HCT116 (cell line): Measurements from ENCODE around the gene LRIG1. TPM values are rescaled to one million over a fixed set of nuclear protein-coding genes. Genes with fewer than 3 reads are reported as not detected.

Experiments
- ATAC-seq: fragments of 200-7000 bp; cut with Tn5 transposase; 2 replicates; pipeline ENCODE4 v1.9.1; 2020; ENCODE audit warnings: mild to moderate bottlenecking, moderate library complexity
- BruUV-seq: library from RNA; stranded (reverse); fragments of 400-500 nt; replicated peaks from 2 replicates; lab custom pipeline; 2021; lab: Mats Ljungman, UMichigan
- CTCF ChIA-PET: fragments of 300-600 bp; sonication (Branson Sonifier 250); formaldehyde crosslinking; loops from one replicate; lab custom pipeline; 2021; ENCODE audit warnings: antibody characterized with exemption; lab: Charles Lee
- POLR2A ChIA-PET: fragments of 300-600, 350-600 bp; sonication (Branson Sonifier 250); formaldehyde crosslinking; loops from one replicate; lab custom pipeline; 2021; ENCODE audit warnings: antibody characterized with exemption; lab: Charles Lee
- RAD21 ChIA-PET, 2 experiments: fragments of 300-600 bp; sonication (Branson Sonifier 250); formaldehyde crosslinking; loops; one replicate each; lab custom pipeline; 2023; ENCODE audit warnings: low total read pairs in 2 of 2; ENCODE audit not compliant: uncharacterized antibody in 2 of 2, unreplicated experiment in 2 of 2, low non-redundant PET in 1 of 2; lab: Charles Lee
- DNase-seq: peaks from one replicate; pipeline ENCODE4 v3.0.0-alpha.2; 2010; ENCODE audit warnings: low read depth, low spot score
- H2AFZ ChIP-seq: fragments of 200-600 bp; shearing (Covaris generic), sonication (generic); 2 replicates; pipeline ENCODE4 v1.6.1; 2017; ENCODE audit warnings: low read depth, mixed run types, mixed read lengths, antibody characterized with exemption, low read length; ENCODE audit not compliant: poor library complexity, severe bottlenecking
- H3K27ac ChIP-seq: 2 replicates; pipeline ENCODE4 v1.5.1; 2012; ENCODE audit warnings: low read depth, low read length
- H3K27me3 ChIP-seq: fragments of 200-600 bp; sonication (generic); 2 replicates; pipeline ENCODE4 v1.6.1; 2016; ENCODE audit warnings: mixed run types, low read length, mixed read lengths; ENCODE audit not compliant: insufficient read depth
- H3K36me3 ChIP-seq, 2 experiments: fragments of 200-500 bp in 1 of 2; fragments of 200-600 bp in 1 of 2; sonication (Bioruptor generic) in 1 of 2; sonication (generic) in 1 of 2; 2 replicates each; pipeline versions ENCODE4 v1.5.1 to v1.6.1; 2014 to 2016; ENCODE audit warnings: low read length in 2 of 2, inconsistent platforms in 1 of 2, mixed read lengths in 1 of 2, mixed run types in 1 of 2; ENCODE audit not compliant: insufficient read depth in 2 of 2, control insufficient read depth in 1 of 2
- H3K4me1 ChIP-seq, 2 experiments: fragments of 200-600 bp in 1 of 2; sonication (generic) in 1 of 2; 2 replicates each; pipeline versions ENCODE4 v1.5.1 to v1.6.1; 2012 to 2017; ENCODE audit warnings: low read length in 2 of 2, inconsistent platforms in 1 of 2, mild to moderate bottlenecking in 1 of 2, mixed read lengths in 1 of 2, mixed run types in 1 of 2, moderate library complexity in 1 of 2; ENCODE audit not compliant: insufficient read depth in 2 of 2, control insufficient read depth in 1 of 2
- H3K4me2 ChIP-seq: fragments of 200-600 bp; sonication (generic); 2 replicates; pipeline ENCODE4 v1.6.1; 2017; ENCODE audit warnings: mixed run types, low read length, mixed read lengths
- H3K4me3 ChIP-seq, 2 experiments: fragments of 200-600 bp in 1 of 2; sonication (generic) in 1 of 2; replicated peaks in 1 of 2; 2 replicates each; pipeline ENCODE4 v1.5.1; 2011 to 2016; ENCODE audit warnings: low read length in 2 of 2, control low read depth in 1 of 2, low read depth in 1 of 2, mild to moderate bottlenecking in 1 of 2, mixed read lengths in 1 of 2, mixed run types in 1 of 2
- H3K79me2 ChIP-seq: fragments of 200-600 bp; sonication (generic); 2 replicates; pipeline ENCODE4 v1.6.1; 2017; ENCODE audit warnings: mild to moderate bottlenecking, mixed run types, low read length, moderate library complexity, mixed read lengths; ENCODE audit not compliant: insufficient read depth
- H3K9ac ChIP-seq: fragments of 200-600 bp; sonication (generic); 2 replicates; pipeline ENCODE4 v1.6.1; 2016; ENCODE audit warnings: low read length, mixed read lengths
- H3K9me2 ChIP-seq: fragments of 200-600 bp; sonication (generic), shearing (Covaris generic); 2 replicates; pipeline ENCODE4 v1.6.1; 2017; ENCODE audit warnings: mixed run types, mild to moderate bottlenecking, moderate library complexity; ENCODE audit not compliant: insufficient read depth
- H3K9me3 ChIP-seq, 2 experiments: fragments of 200-500 bp in 1 of 2; fragments of 200-600 bp in 1 of 2; sonication (Bioruptor generic) in 1 of 2; sonication (generic) in 1 of 2; 2 replicates each; pipeline ENCODE4 v1.6.1; 2014 to 2017; ENCODE audit warnings: low read length in 2 of 2, mixed read lengths in 2 of 2, inconsistent platforms in 1 of 2, low read depth in 1 of 2, mild to moderate bottlenecking in 1 of 2, mixed run types in 1 of 2, moderate library complexity in 1 of 2; ENCODE audit not compliant: control insufficient read depth in 1 of 2, insufficient read depth in 1 of 2
- H4K20me1 ChIP-seq: fragments of 200-600 bp; sonication (generic), shearing (Covaris generic); 2 replicates; pipeline ENCODE4 v1.6.1; 2017; ENCODE audit warnings: mixed run types, mild to moderate bottlenecking, moderate library complexity; ENCODE audit not compliant: insufficient read depth
- CBX3 ChIP-seq: IDR thresholded peaks from 2 replicates; pipeline ENCODE4 v1.6.1; 2012; ENCODE audit warnings: low read depth
- CEBPB ChIP-seq: IDR thresholded peaks from 2 replicates; pipeline ENCODE4 v1.6.1; 2012; ENCODE audit warnings: low read depth
- EGR1 ChIP-seq: IDR thresholded peaks from 2 replicates; pipeline ENCODE4 v1.6.1; 2012; ENCODE audit warnings: low read depth
- ELF1 ChIP-seq: IDR thresholded peaks from 2 replicates; pipeline ENCODE4 v1.6.1; 2012; ENCODE audit warnings: low read depth, borderline replicate concordance
- EZH2phosphoT487 ChIP-seq: fragments of 200-600 bp; IDR thresholded peaks from 2 replicates; pipeline ENCODE4 v1.6.1; 2018; ENCODE audit warnings: antibody characterized with exemption, borderline replicate concordance
- POLR2A ChIP-seq: IDR thresholded peaks from 2 replicates; pipeline ENCODE4 v1.7.0; 2011; ENCODE audit warnings: borderline replicate concordance; ENCODE audit not compliant: insufficient read depth, insufficient read length; ENCODE audit errors: extremely low read depth
- SIN3A ChIP-seq: IDR thresholded peaks from 2 replicates; pipeline ENCODE4 v1.6.1; 2012; ENCODE audit warnings: low read depth
- SRF ChIP-seq: IDR thresholded peaks from 2 replicates; pipeline ENCODE4 v1.6.1; 2012; ENCODE audit warnings: low read depth
- TCF7L2 ChIP-seq: IDR thresholded peaks from 2 replicates; pipeline ENCODE4 v1.7.0; 2011; ENCODE audit warnings: borderline replicate concordance, inconsistent platforms; ENCODE audit not compliant: insufficient read depth, insufficient read length; ENCODE audit errors: extremely low read depth
- ZNF274 ChIP-seq: fragments of 200-500 bp; sonication (Bioruptor generic); IDR thresholded peaks from 2 replicates; pipeline ENCODE4 v1.6.1; 2014; ENCODE audit warnings: mild to moderate bottlenecking, low read depth, low read length, inconsistent platforms
- intact Hi-C: fragments of 100-400 bp; cut with micrococcal nuclease; formaldehyde crosslinking; loops from 2 replicates; pipeline ENCODE4 v1.10.0; 2022
- total RNA-seq: library from RNA; stranded (reverse); gene quantifications from one replicate; pipeline ENCODE4 v1.2.1, GENCODE V29; 2021; ENCODE audit not compliant: unreplicated experiment
- TF ChIP-seq, protein P1 (sequence below): IDR thresholded peaks from 2 replicates; pipeline ENCODE4 v1.6.1; 2012; ENCODE audit warnings: low read depth
- TF ChIP-seq, protein P2 (sequence below): IDR thresholded peaks from 2 replicates; pipeline ENCODE4 v1.6.1; 2012
- TF ChIP-seq, protein P3 (sequence below), 3 experiments: fragments of 200-600 bp in 1 of 3; sonication (generic) in 1 of 3; IDR thresholded peaks in 2 of 3; conservative IDR thresholded peaks in 1 of 3; 2 replicates each; pipeline ENCODE4 v1.5.1; 2012 to 2017; ENCODE audit warnings: low read depth in 2 of 3, low read length in 2 of 3, antibody characterized with exemption in 1 of 3, borderline replicate concordance in 1 of 3, control low read depth in 1 of 3, mild to moderate bottlenecking in 1 of 3, mixed read lengths in 1 of 3, mixed run types in 1 of 3, moderate library complexity in 1 of 3; ENCODE audit not compliant: insufficient read depth in 1 of 3

LRIG1 gene
- total RNA-seq, 1 experiment from 2014 or later = 3.1 TPM

DNA sequence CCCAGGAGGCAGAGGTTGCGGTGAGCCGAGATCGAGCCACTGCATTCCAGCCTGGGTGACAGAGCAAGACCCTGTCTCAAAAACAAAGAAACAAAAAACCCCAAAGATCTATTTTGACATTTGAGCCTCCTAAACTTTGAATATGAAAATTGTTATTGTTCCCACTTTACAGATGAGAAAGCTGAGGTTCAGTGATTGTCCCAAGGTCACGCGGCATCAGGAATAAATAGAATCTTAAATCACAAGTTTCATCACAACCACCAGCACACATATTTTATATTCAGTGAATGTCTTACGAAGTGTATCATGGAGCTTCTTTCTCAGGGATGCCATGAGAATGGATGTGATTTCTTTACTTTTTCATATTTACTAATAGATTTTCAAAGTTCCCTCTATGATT, 5.3 kb upstream of the LRIG1 start:
- ATAC-seq (no peak), DNase-seq (no peak)
- Histone ChIP-seq H3K4me2 (no peak overlapping the region), H3K9me2 (no peaks in the 10 kb centered on the region), H4K20me1 (no peaks in the 10 kb centered on the region), H3K79me2 (no peaks in the 10 kb centered on the region), H3K9me3 (no peaks in the 10 kb centered on the region), H3K27me3 (peaks cover 52% of the 10 kb centered on the region), H3K4me1 (peaks cover 0 to 8% of the 10 kb centered on the region in 2 experiments; a peak in 2 of 4 replicates), H3K36me3 (no peaks in the 10 kb centered on the region), H3K9ac (no peak overlapping the region), H3K4me3 (no peak overlapping the region), H3K27ac (no peak overlapping the region), H2AFZ (no peak overlapping the region)
- intact Hi-C loops = no loop called here
- POLR2A ChIA-PET = no interaction called here
- CTCF ChIA-PET = no interaction called here
- no TSS peak for BruUV-seq
- TF ChIP-seq ELF1 = no peak
- no peak for TF ChIP-seq CEBPB
- TF ChIP-seq, protein P1, sequence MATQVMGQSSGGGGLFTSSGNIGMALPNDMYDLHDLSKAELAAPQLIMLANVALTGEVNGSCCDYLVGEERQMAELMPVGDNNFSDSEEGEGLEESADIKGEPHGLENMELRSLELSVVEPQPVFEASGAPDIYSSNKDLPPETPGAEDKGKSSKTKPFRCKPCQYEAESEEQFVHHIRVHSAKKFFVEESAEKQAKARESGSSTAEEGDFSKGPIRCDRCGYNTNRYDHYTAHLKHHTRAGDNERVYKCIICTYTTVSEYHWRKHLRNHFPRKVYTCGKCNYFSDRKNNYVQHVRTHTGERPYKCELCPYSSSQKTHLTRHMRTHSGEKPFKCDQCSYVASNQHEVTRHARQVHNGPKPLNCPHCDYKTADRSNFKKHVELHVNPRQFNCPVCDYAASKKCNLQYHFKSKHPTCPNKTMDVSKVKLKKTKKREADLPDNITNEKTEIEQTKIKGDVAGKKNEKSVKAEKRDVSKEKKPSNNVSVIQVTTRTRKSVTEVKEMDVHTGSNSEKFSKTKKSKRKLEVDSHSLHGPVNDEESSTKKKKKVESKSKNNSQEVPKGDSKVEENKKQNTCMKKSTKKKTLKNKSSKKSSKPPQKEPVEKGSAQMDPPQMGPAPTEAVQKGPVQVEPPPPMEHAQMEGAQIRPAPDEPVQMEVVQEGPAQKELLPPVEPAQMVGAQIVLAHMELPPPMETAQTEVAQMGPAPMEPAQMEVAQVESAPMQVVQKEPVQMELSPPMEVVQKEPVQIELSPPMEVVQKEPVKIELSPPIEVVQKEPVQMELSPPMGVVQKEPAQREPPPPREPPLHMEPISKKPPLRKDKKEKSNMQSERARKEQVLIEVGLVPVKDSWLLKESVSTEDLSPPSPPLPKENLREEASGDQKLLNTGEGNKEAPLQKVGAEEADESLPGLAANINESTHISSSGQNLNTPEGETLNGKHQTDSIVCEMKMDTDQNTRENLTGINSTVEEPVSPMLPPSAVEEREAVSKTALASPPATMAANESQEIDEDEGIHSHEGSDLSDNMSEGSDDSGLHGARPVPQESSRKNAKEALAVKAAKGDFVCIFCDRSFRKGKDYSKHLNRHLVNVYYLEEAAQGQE = no peak
- no peak for TF ChIP-seq CBX3
- TF ChIP-seq TCF7L2 = no peak
- no peak for TF ChIP-seq EZH2phosphoT487
- no peak for TF ChIP-seq ZNF274
- TF ChIP-seq, protein P2, sequence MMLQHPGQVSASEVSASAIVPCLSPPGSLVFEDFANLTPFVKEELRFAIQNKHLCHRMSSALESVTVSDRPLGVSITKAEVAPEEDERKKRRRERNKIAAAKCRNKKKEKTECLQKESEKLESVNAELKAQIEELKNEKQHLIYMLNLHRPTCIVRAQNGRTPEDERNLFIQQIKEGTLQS = no peak
- TF ChIP-seq, protein P3, sequence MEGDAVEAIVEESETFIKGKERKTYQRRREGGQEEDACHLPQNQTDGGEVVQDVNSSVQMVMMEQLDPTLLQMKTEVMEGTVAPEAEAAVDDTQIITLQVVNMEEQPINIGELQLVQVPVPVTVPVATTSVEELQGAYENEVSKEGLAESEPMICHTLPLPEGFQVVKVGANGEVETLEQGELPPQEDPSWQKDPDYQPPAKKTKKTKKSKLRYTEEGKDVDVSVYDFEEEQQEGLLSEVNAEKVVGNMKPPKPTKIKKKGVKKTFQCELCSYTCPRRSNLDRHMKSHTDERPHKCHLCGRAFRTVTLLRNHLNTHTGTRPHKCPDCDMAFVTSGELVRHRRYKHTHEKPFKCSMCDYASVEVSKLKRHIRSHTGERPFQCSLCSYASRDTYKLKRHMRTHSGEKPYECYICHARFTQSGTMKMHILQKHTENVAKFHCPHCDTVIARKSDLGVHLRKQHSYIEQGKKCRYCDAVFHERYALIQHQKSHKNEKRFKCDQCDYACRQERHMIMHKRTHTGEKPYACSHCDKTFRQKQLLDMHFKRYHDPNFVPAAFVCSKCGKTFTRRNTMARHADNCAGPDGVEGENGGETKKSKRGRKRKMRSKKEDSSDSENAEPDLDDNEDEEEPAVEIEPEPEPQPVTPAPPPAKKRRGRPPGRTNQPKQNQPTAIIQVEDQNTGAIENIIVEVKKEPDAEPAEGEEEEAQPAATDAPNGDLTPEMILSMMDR (IDR thresholded peaks at IDR 0.05 in 2 of 3, conservative IDR thresholded peaks at IDR 0.05 in 1 of 3; ENCODE audit: borderline replicate concordance in 1 of 3, insufficient read depth in 1 of 3, low read depth in 2 of 3, low read length in 2 of 3) = no peak
- TF ChIP-seq EGR1 = no peak
- TF ChIP-seq SIN3A = no peak
- TF ChIP-seq SRF = no peak
- no peak for TF ChIP-seq POLR2A
- RAD21 ChIA-PET = no interaction called here
